ENCODE measurements around the gene RFC2. TPM values are rescaled to one million over a fixed set of nuclear protein-coding genes. Genes with fewer than 3 reads are reported as not detected.
A peak's percentile ranks its signal among the peaks of the same experiment; 100 is the strongest.

Gene RFC2
- total RNA-seq, 6 donors from 2014 or later = 9.5 to 19.4 (median 14.0) TPM

DNA sequence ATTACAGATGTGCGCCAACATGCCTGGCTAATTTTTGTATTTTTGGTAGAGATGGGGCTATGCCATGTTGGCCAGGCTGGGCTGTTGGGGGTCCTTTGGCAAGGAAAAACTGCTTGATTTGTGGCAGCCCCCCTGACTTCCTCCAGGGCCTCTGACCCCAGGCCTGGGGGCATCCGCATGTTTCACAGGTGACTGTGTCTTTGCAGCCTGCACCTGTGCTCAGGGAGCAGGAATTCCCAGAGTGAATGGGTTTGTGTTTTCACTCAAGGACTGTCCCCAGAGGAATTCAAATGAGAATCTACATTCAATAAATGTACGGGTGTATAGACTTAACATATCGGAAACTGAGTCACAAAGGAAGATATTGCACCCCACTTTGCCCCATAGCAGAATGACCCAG lies 23.4 kb upstream of the RFC2 start:
- Histone ChIP-seq H3K36me3 (no peaks in the 10 kb centered on the region), H3K27me3 (no peaks in the 10 kb centered on the region), H3K27ac (no peak overlapping the region), H3K4me3 (no peak overlapping the region), H3K4me1 (peaks cover 15 to 20% (median 16%) of the 10 kb centered on the region in 4 donors), H3K9me3 (no peaks in the 10 kb centered on the region)
- ATAC-seq (ENCODE audit: low FRiP score in 2 of 2) = no peak
- WGBS, 2 donors = 94 to 97% methylated on average over 3 to 4 of the region's 4 CpGs
- TF ChIP-seq POLR2A (IDR thresholded peaks at IDR 0.05) = no peak
- no peak for TF ChIP-seq POLR2AphosphoS5 (IDR thresholded peaks at IDR 0.05)
- TF ChIP-seq, protein P1, sequence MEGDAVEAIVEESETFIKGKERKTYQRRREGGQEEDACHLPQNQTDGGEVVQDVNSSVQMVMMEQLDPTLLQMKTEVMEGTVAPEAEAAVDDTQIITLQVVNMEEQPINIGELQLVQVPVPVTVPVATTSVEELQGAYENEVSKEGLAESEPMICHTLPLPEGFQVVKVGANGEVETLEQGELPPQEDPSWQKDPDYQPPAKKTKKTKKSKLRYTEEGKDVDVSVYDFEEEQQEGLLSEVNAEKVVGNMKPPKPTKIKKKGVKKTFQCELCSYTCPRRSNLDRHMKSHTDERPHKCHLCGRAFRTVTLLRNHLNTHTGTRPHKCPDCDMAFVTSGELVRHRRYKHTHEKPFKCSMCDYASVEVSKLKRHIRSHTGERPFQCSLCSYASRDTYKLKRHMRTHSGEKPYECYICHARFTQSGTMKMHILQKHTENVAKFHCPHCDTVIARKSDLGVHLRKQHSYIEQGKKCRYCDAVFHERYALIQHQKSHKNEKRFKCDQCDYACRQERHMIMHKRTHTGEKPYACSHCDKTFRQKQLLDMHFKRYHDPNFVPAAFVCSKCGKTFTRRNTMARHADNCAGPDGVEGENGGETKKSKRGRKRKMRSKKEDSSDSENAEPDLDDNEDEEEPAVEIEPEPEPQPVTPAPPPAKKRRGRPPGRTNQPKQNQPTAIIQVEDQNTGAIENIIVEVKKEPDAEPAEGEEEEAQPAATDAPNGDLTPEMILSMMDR (IDR thresholded peaks at IDR 0.05) = no peak
- TF ChIP-seq EP300 (IDR thresholded peaks at IDR 0.05) = no peak
- DNase-seq = no peak

DNA sequence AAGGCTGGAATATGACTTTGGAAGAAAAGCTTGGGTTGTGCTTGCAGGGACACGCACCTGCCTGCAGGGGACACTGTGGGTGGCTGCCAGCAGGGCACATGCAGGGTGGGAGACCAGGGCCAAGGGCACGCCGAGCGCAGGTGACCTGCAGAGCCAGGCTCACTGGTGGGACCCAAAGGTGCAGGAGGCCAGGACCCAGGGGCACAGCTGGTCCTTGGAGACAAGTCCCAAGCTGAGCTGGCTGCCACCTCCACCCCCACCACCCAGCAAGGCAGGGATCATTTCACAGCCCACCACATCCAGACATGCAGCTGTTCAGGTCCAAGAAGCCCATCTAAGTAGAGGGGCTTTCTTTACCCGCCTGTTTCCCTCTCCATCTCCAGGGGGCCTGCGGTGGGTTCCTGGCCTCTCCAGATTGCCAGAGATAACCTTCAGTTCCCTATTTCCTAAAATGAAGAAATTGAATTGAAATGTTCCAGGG lies 21.2 kb upstream of the RFC2 start:
- H3K4me3 ChIP-seq = no peak overlapping the region
- WGBS, 2 donors = 68 to 82% methylated on average over 2 to 3 of the region's 6 CpGs
- no peaks in the 10 kb centered on the region for H3K36me3 ChIP-seq
- H3K27me3 ChIP-seq = no peaks in the 10 kb centered on the region
- DNase-seq (peak in 1 of 2 donors; percentile 75), ATAC-seq (ENCODE audit: low FRiP score in 2 of 2) (no peak)
- H3K27ac ChIP-seq = no peak overlapping the region
- H3K9me3 ChIP-seq = no peaks in the 10 kb centered on the region
- H3K4me1 ChIP-seq = peaks cover 22 to 34% (median 32%) of the 10 kb centered on the region in 4 donors
- no peak for TF ChIP-seq POLR2AphosphoS5 (IDR thresholded peaks at IDR 0.05)
- TF ChIP-seq, protein P1 (IDR thresholded peaks at IDR 0.05) = peak in 5 of 6 experiments; percentile 18 to 41 (median 32)

DNA sequence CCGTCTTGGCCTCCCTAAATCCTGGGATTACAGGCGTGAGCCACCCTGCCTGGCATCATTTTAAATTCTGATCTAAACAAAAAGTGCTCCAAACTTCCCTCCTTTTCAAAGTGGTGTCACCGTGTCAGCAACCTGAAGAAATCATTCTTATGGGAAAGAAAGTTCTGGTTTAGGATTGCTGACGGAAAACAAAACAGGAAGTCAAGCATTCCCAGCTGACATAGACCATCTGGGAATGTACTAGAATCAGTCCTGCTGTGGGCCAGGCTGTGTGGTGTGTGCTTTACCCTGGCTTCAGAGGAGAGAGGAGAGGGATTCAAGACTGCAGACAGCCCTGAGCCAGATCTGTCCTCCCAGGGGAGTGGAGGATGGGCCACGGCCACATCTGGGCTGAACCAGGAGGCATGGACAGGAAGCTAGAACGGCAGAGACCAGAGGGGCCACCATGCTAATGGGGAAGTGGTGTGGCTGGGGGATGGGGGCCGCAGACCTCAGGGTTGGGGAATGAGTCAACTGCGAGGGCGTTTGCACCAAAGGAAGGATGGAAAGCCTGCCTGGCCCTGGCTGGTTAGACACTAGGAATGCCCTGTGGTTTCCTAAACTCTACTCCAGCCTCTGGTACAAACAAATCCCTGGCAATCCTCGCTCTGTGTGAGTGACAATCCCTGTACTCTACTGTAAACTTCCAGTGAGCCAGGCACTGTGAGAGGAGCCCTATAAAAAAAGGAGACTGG lies 18.3 kb upstream of the RFC2 start:
- WGBS, 2 donors = 25 to 39% methylated on average over 9 to 10 of the region's 10 CpGs
- ATAC-seq (ENCODE audit: low FRiP score in 2 of 2) = peak; percentile 87 to 90
- H3K9me3 ChIP-seq = no peaks in the 10 kb centered on the region
- peak overlapping the region; percentile 75 to 84 (median 78) for H3K27ac ChIP-seq
- peak overlapping the region in 1 of 4 donors; percentile 5 for H3K4me3 ChIP-seq
- TF ChIP-seq EP300 (IDR thresholded peaks at IDR 0.05) (peak in 1 of 4 donors; percentile 72), POLR2A (IDR thresholded peaks at IDR 0.05) (peak in 1 of 4 donors; percentile 31), POLR2AphosphoS5 (IDR thresholded peaks at IDR 0.05) (peak; percentile 58 to 79)
- TF ChIP-seq, protein P1 (IDR thresholded peaks at IDR 0.05) = no peak
- H3K27me3 ChIP-seq = no peaks in the 10 kb centered on the region
- no peaks in the 10 kb centered on the region for H3K36me3 ChIP-seq
- peaks cover 13 to 28% (median 19%) of the 10 kb centered on the region in 4 donors for H3K4me1 ChIP-seq
- peak in 1 of 2 donors; percentile 76 for DNase-seq

DNA sequence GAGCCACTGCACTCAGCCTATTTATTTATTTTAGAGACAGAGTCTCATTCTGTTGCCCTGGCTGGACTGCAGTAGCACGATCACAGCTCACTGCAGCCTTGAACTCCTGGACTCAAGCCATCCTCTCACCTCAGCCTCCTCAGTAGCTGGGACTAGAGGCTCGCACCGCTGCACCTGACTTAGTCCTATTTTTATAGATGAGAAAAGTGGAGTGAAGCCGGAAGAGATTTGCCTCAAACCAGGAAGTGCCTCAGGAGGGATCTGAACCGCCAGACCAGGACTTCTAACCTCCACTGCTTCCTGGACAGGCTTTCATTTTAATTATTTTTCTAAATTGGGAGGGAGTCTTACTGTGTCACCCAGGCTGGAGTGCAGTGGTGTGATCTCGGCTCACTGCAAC lies 17.5 kb upstream of the RFC2 start:
- no peak for ATAC-seq (ENCODE audit: low FRiP score in 2 of 2)
- 42 to 47% methylated on average over 6 of the region's 6 CpGs for WGBS, 2 donors
- Histone ChIP-seq H3K36me3 (no peaks in the 10 kb centered on the region), H3K27ac (peak overlapping the region; percentile 75 to 84 (median 78)), H3K27me3 (no peaks in the 10 kb centered on the region), H3K4me3 (peak overlapping the region in 1 of 4 donors; percentile 5), H3K4me1 (peaks cover 13 to 28% (median 19%) of the 10 kb centered on the region in 4 donors), H3K9me3 (no peaks in the 10 kb centered on the region)
- DNase-seq = no peak
- TF ChIP-seq POLR2A (IDR thresholded peaks at IDR 0.05) (no peak), POLR2AphosphoS5 (IDR thresholded peaks at IDR 0.05) (no peak), EP300 (IDR thresholded peaks at IDR 0.05) (no peak)
- TF ChIP-seq, protein P1 (IDR thresholded peaks at IDR 0.05) = no peak

Measured in upper lobe of left lung (tissue), 6 donors.